Suprapubic skin (tissue), 4 donors: ENCODE measurements around the gene SP7. TPM values are rescaled to one million over a fixed set of nuclear protein-coding genes. Genes with fewer than 3 reads are reported as not detected.

Experiments
- DNase-seq, 2 donors: peaks; one replicate each; pipeline ENCODE4 v3.0.0-alpha.2; 2019; ENCODE audit warnings: low spot score in 2 of 2
- H3K27ac ChIP-seq: fragments of 200-600 bp; sonication (generic); one replicate; pipeline ENCODE4 v1.5.1; 2019
- H3K27me3 ChIP-seq: fragments of 200-600 bp; sonication (generic); one replicate; pipeline ENCODE4 v1.5.1; 2019
- H3K36me3 ChIP-seq: fragments of 200-600 bp; sonication (generic); one replicate; pipeline ENCODE4 v1.5.1; 2019
- H3K4me1 ChIP-seq: fragments of 200-600 bp; sonication (generic); one replicate; pipeline ENCODE4 v1.5.1; 2019
- H3K4me3 ChIP-seq: fragments of 200-600 bp; sonication (generic); one replicate; pipeline ENCODE4 v1.5.1; 2019; ENCODE audit warnings: mild to moderate bottlenecking
- H3K9me3 ChIP-seq: fragments of 200-600 bp; sonication (generic); one replicate; pipeline ENCODE4 v1.5.1; 2019
- EP300 ChIP-seq: sonication (generic); formaldehyde crosslinking; IDR thresholded peaks from one replicate; pipeline ENCODE4 v1.6.1; 2017; ENCODE audit warnings: antibody characterized with exemption
- POLR2A ChIP-seq, 2 donors: fragments of 450-650 bp; IDR thresholded peaks; one replicate each; pipeline ENCODE4 v1.6.1; 2017; ENCODE audit warnings: antibody characterized with exemption in 2 of 2, mild to moderate bottlenecking in 2 of 2, moderate library complexity in 2 of 2
- POLR2AphosphoS5 ChIP-seq, 3 donors: sonication (generic); formaldehyde crosslinking; IDR thresholded peaks; one replicate each; pipeline ENCODE4 v1.6.1; 2017; ENCODE audit warnings: antibody characterized with exemption in 3 of 3
- WGBS: methylation state at CpG from one replicate; pipeline ENCODE4 v1.1.5; 2018; 5-methylcytosine and 5-hydroxymethylcytosine counted together
- total RNA-seq, 4 donors: library from RNA; depleted of rRNA; stranded (reverse); fragments of >200 nt; gene quantifications; one replicate each; pipeline ENCODE4 v1.1.0, GENCODE V29; 2016
- TF ChIP-seq, protein P1 (sequence below), 2 donors: fragments of 200-600 bp in 1 of 2; fragments of 450-650 bp in 1 of 2; sonication (generic) in 1 of 2; IDR thresholded peaks; one replicate each; pipeline ENCODE4 v1.5.1; 2016 to 2019; ENCODE audit warnings: antibody characterized with exemption in 2 of 2, mild to moderate bottlenecking in 1 of 2, moderate library complexity in 1 of 2

Gene SP7
- total RNA-seq, 4 donors from 2014 or later: not detected

DNA sequence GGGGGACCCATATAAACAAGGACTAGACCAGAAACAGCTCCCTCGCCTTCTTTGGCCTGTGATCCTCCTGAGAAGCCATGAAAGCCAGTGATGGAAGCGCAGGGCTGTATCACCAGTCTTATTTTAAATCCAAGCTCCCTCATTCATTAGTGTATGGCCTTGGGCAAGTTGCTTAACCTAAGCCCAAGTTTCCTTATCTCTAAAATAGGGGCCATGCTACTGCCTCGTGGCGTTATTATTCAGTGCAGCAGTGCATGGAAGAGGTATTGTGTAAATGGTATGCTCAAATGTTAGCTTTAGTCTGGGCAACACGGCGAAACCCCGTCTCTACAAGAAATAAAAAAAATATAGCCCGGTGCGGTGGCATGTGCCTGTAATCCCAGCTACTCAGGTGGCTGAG, 58.2 kb downstream of the SP7 start:
- Histone ChIP-seq H3K36me3 (no peaks in the 10 kb centered on the region), H3K27me3 (no peaks in the 10 kb centered on the region), H3K27ac (no peak overlapping the region), H3K9me3 (no peaks in the 10 kb centered on the region), H3K4me1 (no peaks in the 10 kb centered on the region), H3K4me3 (no peak overlapping the region)
- 94% methylated on average over 9 of the region's 9 CpGs for WGBS
- TF ChIP-seq POLR2AphosphoS5 (IDR thresholded peaks at IDR 0.05) (no peak), EP300 (no peak), POLR2A (IDR thresholded peaks at IDR 0.05) (no peak)
- TF ChIP-seq, protein P1, sequence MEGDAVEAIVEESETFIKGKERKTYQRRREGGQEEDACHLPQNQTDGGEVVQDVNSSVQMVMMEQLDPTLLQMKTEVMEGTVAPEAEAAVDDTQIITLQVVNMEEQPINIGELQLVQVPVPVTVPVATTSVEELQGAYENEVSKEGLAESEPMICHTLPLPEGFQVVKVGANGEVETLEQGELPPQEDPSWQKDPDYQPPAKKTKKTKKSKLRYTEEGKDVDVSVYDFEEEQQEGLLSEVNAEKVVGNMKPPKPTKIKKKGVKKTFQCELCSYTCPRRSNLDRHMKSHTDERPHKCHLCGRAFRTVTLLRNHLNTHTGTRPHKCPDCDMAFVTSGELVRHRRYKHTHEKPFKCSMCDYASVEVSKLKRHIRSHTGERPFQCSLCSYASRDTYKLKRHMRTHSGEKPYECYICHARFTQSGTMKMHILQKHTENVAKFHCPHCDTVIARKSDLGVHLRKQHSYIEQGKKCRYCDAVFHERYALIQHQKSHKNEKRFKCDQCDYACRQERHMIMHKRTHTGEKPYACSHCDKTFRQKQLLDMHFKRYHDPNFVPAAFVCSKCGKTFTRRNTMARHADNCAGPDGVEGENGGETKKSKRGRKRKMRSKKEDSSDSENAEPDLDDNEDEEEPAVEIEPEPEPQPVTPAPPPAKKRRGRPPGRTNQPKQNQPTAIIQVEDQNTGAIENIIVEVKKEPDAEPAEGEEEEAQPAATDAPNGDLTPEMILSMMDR (IDR thresholded peaks at IDR 0.05): no peak
- DNase-seq: no peak

Other genes with a start within 250 kb of the SP7 start
- 10 to 100 TPM; 19.2 to 97.0 (median 59.6) TPM for gene IGFBP6, start 238.7 kb downstream of the SP7 start, total RNA-seq
- not detected for gene SOAT2, start 232.9 kb downstream of the SP7 start, total RNA-seq
- 10 to 100 TPM in 3 of 4 donors, 1 to 10 TPM in 1; 5.9 to 38.9 (median 15.2) TPM for gene ZNF740, start 155.6 kb downstream of the SP7 start, total RNA-seq
- gene CSAD, start 155.4 kb downstream of the SP7 start, total RNA-seq: 100 to 1,000 TPM in 1 of 4 donors, 10 to 100 TPM in 3; 35.6 to 175 (median 56.7) TPM
- 10 to 100 TPM in 1 of 4 donors, 1 to 10 TPM in 3; 2.9 to 29.1 (median 6.8) TPM for gene ITGB7, start 129.1 kb downstream of the SP7 start, total RNA-seq
- gene RARG, start 104.1 kb downstream of the SP7 start, total RNA-seq: 100 to 1,000 TPM; 140 to 198 (median 172) TPM
- 10 to 100 TPM in 1 of 4 donors, 1 to 10 TPM in 3; 5.7 to 10.6 (median 6.1) TPM for gene ESPL1, start 68.1 kb downstream of the SP7 start, total RNA-seq
- 100 to 1,000 TPM; 457 to 612 (median 511) TPM for gene PFDN5, start 40.8 kb downstream of the SP7 start, total RNA-seq
- 10 to 100 TPM; 38.2 to 54.6 (median 46.3) TPM for gene MYG1, start 36.7 kb downstream of the SP7 start, total RNA-seq
- gene AAAS, start 14.7 kb downstream of the SP7 start, total RNA-seq: 10 to 100 TPM; 35.9 to 72.9 (median 52.5) TPM
- gene SP1, start 43.8 kb upstream of the SP7 start, total RNA-seq: 100 to 1,000 TPM in 3 of 4 donors, 10 to 100 TPM in 1; 82.5 to 122 (median 111) TPM
- under 1 TPM in 1 of 4 donors, not detected in 3; 0.23 TPM for gene AMHR2, start 87.5 kb upstream of the SP7 start, total RNA-seq
- gene PRR13, start 105.4 kb upstream of the SP7 start, total RNA-seq: 10 to 100 TPM; 40.7 to 77.9 (median 57.4) TPM
- 100 to 1,000 TPM; 480 to 803 (median 584) TPM for gene PCBP2, start 115.7 kb upstream of the SP7 start, total RNA-seq
- 10 to 100 TPM in 1 of 4 donors, 1 to 10 TPM in 3; 4.8 to 14.0 (median 5.9) TPM for gene MAP3K12, start 163.1 kb upstream of the SP7 start, total RNA-seq
- 10 to 100 TPM; 25.5 to 42.0 (median 28.6) TPM for gene TARBP2, start 164.9 kb upstream of the SP7 start, total RNA-seq
- gene NPFF, start 171.1 kb upstream of the SP7 start, total RNA-seq: not detected